GM12878 (cell line): ENCODE results near the gene SLC52A3. TPM values are rescaled to one million over a fixed set of nuclear protein-coding genes. Genes with fewer than 3 reads are reported as not detected.

ENCODE experiments used
- ATAC-seq: fragments of 200-7000 bp; cut with Tn5 transposase; 3 replicates; pipeline ENCODE4 v1.9.1; 2020; ENCODE audit warnings: mild to moderate bottlenecking, moderate library complexity
- BruUV-seq: library from RNA; stranded (reverse); fragments of 400-500 nt; replicated peaks from 2 replicates; lab custom pipeline; 2021; lab: Mats Ljungman, UMichigan
- CTCF ChIA-PET: fragments of 300-600 bp; sonication (Branson Sonifier 250); formaldehyde crosslinking; extraction: SDS; loops from one replicate; lab custom pipeline; 2021; ENCODE audit warnings: inconsistent platforms; lab: Yijun Ruan, JAX
- POLR2A ChIA-PET: fragments of 350-600 bp; formaldehyde crosslinking; extraction: SDS; loops from one replicate; lab custom pipeline; 2021; ENCODE audit warnings: inconsistent platforms; lab: Charles Lee
- RAD21 ChIA-PET: fragments of 300-600 bp; sonication (Branson Sonifier 250); formaldehyde crosslinking; loops from one replicate; lab custom pipeline; 2023; ENCODE audit warnings: antibody characterized with exemption; ENCODE audit not compliant: unreplicated experiment; lab: Charles Lee
- SMC1A ChIA-PET: fragments of 300-600 bp; sonication (Branson Sonifier 250); formaldehyde crosslinking; loops from one replicate; lab custom pipeline; 2023; ENCODE audit not compliant: unreplicated experiment, uncharacterized antibody; lab: Charles Lee
- DNase-seq: peaks from one replicate; pipeline ENCODE4 v3.0.0-alpha.2; 2011; ENCODE audit warnings: low read depth, low spot score
- FAIRE-seq: peaks from 3 replicates; lab custom pipeline; 2011; peaks lifted over from hg19 to GRCh38; lab: Jason Lieb, UNC
- H2AFZ ChIP-seq: 2 replicates; pipeline ENCODE4 v1.6.0; 2011; ENCODE audit warnings: low read depth, low read length, control low read depth; ENCODE audit not compliant: control insufficient read depth
- H3K27ac ChIP-seq: 2 replicates; pipeline ENCODE4 v1.5.1; 2011; ENCODE audit warnings: control low read depth; ENCODE audit not compliant: control insufficient read depth, insufficient read depth
- H3K27me3 ChIP-seq, 2 experiments: replicated peaks in 1 of 2; 2 replicates each; pipeline versions ENCODE4 v1.6.0 to v1.6.1; 2011; ENCODE audit warnings: low read length in 1 of 2; ENCODE audit not compliant: control insufficient read depth in 2 of 2, insufficient read depth in 2 of 2
- H3K36me3 ChIP-seq, 2 experiments: 2 replicates each; pipeline ENCODE4 v1.5.1; 2011; ENCODE audit warnings: low read length in 1 of 2; ENCODE audit not compliant: control insufficient read depth in 2 of 2, insufficient read depth in 2 of 2
- H3K4me1 ChIP-seq: 2 replicates; pipeline ENCODE4 v1.6.1; 2011; ENCODE audit warnings: mild to moderate bottlenecking, low read length, moderate library complexity, mixed read lengths; ENCODE audit not compliant: control insufficient read depth, insufficient read depth
- H3K4me2 ChIP-seq: 2 replicates; pipeline ENCODE4 v1.6.0; 2011; ENCODE audit warnings: control low read depth; ENCODE audit not compliant: control insufficient read depth, insufficient read depth
- H3K4me3 ChIP-seq: fragments of 200-600 bp; sonication (generic); 2 replicates; pipeline ENCODE4 v1.5.1; 2016
- H3K79me2 ChIP-seq: 2 replicates; pipeline ENCODE4 v1.6.0; 2011; ENCODE audit warnings: low read length; ENCODE audit not compliant: control insufficient read depth, insufficient read depth
- H3K9ac ChIP-seq: 2 replicates; pipeline ENCODE4 v1.8.0; 2011; ENCODE audit warnings: low read length, control low read depth, mixed read lengths; ENCODE audit not compliant: control insufficient read depth, insufficient read depth
- H3K9me3 ChIP-seq: replicated peaks from 3 replicates; pipeline ENCODE4 v1.5.1; 2011; ENCODE audit warnings: mild to moderate bottlenecking, low read length; ENCODE audit not compliant: control insufficient read depth, insufficient read depth
- H4K20me1 ChIP-seq: 2 replicates; pipeline ENCODE4 v1.6.0; 2011; ENCODE audit not compliant: control insufficient read depth, insufficient read depth
- BACH1 ChIP-seq: fragments of 450-650 bp; IDR thresholded peaks from 2 replicates; pipeline ENCODE4 v1.6.1; 2017; ENCODE audit warnings: mild to moderate bottlenecking, borderline replicate concordance
- CBX5 ChIP-seq: sonication (generic); IDR thresholded peaks from 2 replicates; pipeline ENCODE4 v1.6.1; 2016; ENCODE audit warnings: low read depth, moderate library complexity, mild to moderate bottlenecking, inconsistent platforms
- CEBPB ChIP-seq, 2 experiments: fragments of 150-350 bp in 1 of 2; IDR thresholded peaks; 2 replicates each; pipeline ENCODE4 v1.6.1; 2012 to 2014; ENCODE audit warnings: low read depth in 2 of 2, low read length in 2 of 2, borderline replicate concordance in 1 of 2, inconsistent platforms in 1 of 2
- CREB1 ChIP-seq: IDR thresholded peaks from 2 replicates; pipeline ENCODE4 v1.6.1; 2012; ENCODE audit warnings: low read depth, mild to moderate bottlenecking, inconsistent platforms
- E4F1 ChIP-seq: fragments of 450-650 bp; IDR thresholded peaks from 2 replicates; pipeline ENCODE4 v1.6.1; 2018; ENCODE audit warnings: borderline replicate concordance, mild to moderate bottlenecking; ENCODE audit not compliant: partially characterized antibody
- IKZF1 ChIP-seq: fragments of 450-650 bp; conservative IDR thresholded peaks from 2 replicates; pipeline ENCODE4 v1.6.1; 2017; ENCODE audit warnings: antibody characterized with exemption, mild to moderate bottlenecking
- JUND ChIP-seq: IDR thresholded peaks from 2 replicates; pipeline ENCODE4 v1.6.1; 2012; ENCODE audit warnings: low read depth, mild to moderate bottlenecking, low read length, improper control_type of control experiment, moderate library complexity
- KDM1A ChIP-seq: fragments of 200-600 bp; sonication (generic); IDR thresholded peaks from 2 replicates; pipeline ENCODE4 v1.6.1; 2016; ENCODE audit warnings: borderline replicate concordance
- SRF ChIP-seq, 2 experiments: IDR thresholded peaks; 2 replicates each; pipeline ENCODE4 v1.6.1; 2011; ENCODE audit warnings: low read depth in 2 of 2, low read length in 2 of 2, mild to moderate bottlenecking in 1 of 2, moderate library complexity in 1 of 2
- ZZZ3 ChIP-seq: IDR thresholded peaks from 2 replicates; pipeline ENCODE4 v1.6.1; 2011; ENCODE audit warnings: low read depth; ENCODE audit not compliant: control insufficient read depth, insufficient read length
- WGBS: methylation state at CpG from one replicate; pipeline ENCODE4 v1.1.6; 2016; ENCODE audit warnings: low lambda C conversion rate; ENCODE audit not compliant: insufficient replicate concordance, insufficient coverage; ENCODE audit errors: missing lambda C conversion rate; 5-methylcytosine and 5-hydroxymethylcytosine counted together
- in situ Hi-C: fragments of 300-500 bp; cut with MboI; formaldehyde crosslinking; loops from 9 replicates; pipeline ENCODE4 v1.14.3; 2018; ENCODE audit warnings: mixed read lengths
- intact Hi-C: fragments of 100-400 bp; cut with micrococcal nuclease; formaldehyde crosslinking; loops from one replicate; pipeline ENCODE4 v1.14.2; 2022; ENCODE audit not compliant: unreplicated experiment
- polyA plus RNA-seq, 11 experiments: library from polyadenylated mRNA; depleted of rRNA in 4 of 11; unstranded in 6 of 11; stranded (reverse) in 5 of 11; fragments of >200 nt; fragmentation: Nextera tagmentation in 4 of 11; fragmentation: Illumina TruSeq in 1 of 11; extraction: Ambion mirVana in 4 of 11; extraction: Trizol in 1 of 11; gene quantifications; 1 replicate in 1 of 11; 2 replicates in 10 of 11; pipeline versions ENCODE4 v1.2.1 to v1.2.3, GENCODE V29; 2011 to 2016; ENCODE audit warnings: inconsistent platforms in 2 of 11, missing spikeins in 2 of 11, low read depth in 1 of 11
- total RNA-seq, 4 experiments: library from RNA; depleted of rRNA in 3 of 4; stranded (reverse); fragments of >200 nt in 3 of 4; fragmentation: Illumina TruSeq in 1 of 4; extraction: Trizol in 1 of 4; gene quantifications; 2 replicates each; pipeline versions ENCODE4 v1.2.1 to v1.2.3, GENCODE V29; 2013 to 2021

Gene SLC52A3
- total and polyA plus RNA-seq, 10 of the 15 experiments (the other 5 are each of a cell fraction or from before 2014, with no cell fraction given), result not detected

GRCh38 chr20:815226-815625 lies 46.9 kb upstream of the SLC52A3 start:
- intact Hi-C loops, result loop anchor here (5.0 kb wide), 2 partner anchors 47 to 292 kb away; no protein-coding TSS in a partner anchor
- no peak overlapping the region for H3K4me2 ChIP-seq
- no peaks in the 10 kb centered on the region for H3K4me1 ChIP-seq
- H3K36me3 ChIP-seq, result no peaks in the 10 kb centered on the region
- H2AFZ ChIP-seq, result no peak overlapping the region
- no peak overlapping the region for H3K9ac ChIP-seq
- no peak overlapping the region for H3K27ac ChIP-seq
- in situ Hi-C loops, result loop anchor here (5.0 kb wide), 2 partner anchors 142 to 397 kb away; no protein-coding TSS in a partner anchor
- ChIA-PET POLR2A (no interaction called here), RAD21 (interaction anchor here (0.5 to 6.0 kb wide), 4 partner anchors 17 to 471 kb away, joined by 3 to 94 read pairs (median 4); no protein-coding TSS in a partner anchor), CTCF (interaction anchor here (0.6 to 7.0 kb wide), 11 partner anchors 9 to 398 kb away, joined by 3 to 142 read pairs (median 4); no protein-coding TSS in a partner anchor), SMC1A (interaction anchor here (0.6 to 4.4 kb wide), 4 partner anchors 10 to 272 kb away, joined by 3 to 52 read pairs (median 4); no protein-coding TSS in a partner anchor)
- H4K20me1 ChIP-seq, result no peaks in the 10 kb centered on the region; the same call in 1 of the 2 replicates
- no peaks in the 10 kb centered on the region for H3K27me3 ChIP-seq
- TF ChIP-seq KDM1A (no peak), CREB1 (no peak), BACH1 (no peak), ZZZ3 (no peak), E4F1 (no peak), JUND (no peak), CBX5 (no peak), SRF (IDR thresholded peaks at IDR 0.05; ENCODE audit: low read depth in 2 of 2, low read length in 2 of 2) (no peak), IKZF1 (no peak), CEBPB (IDR thresholded peaks at IDR 0.05; ENCODE audit: borderline replicate concordance in 1 of 2, low read depth in 2 of 2, low read length in 2 of 2) (no peak)
- 49% methylated on average over 10 of the region's 10 CpGs for WGBS
- no TSS peak for BruUV-seq
- DNase-seq, result no peak
- no peaks in the 10 kb centered on the region for H3K79me2 ChIP-seq
- H3K4me3 ChIP-seq, result no peak overlapping the region
- H3K9me3 ChIP-seq, result no peaks in the 10 kb centered on the region
- no peak for FAIRE-seq
- ATAC-seq, result no peak
